GM18507 (cell line): ENCODE results near the gene CCM2L.
"Not testable (repeated sequence)": the region's sequence is repeated elsewhere in the genome, so short reads cannot be mapped to it uniquely, and the experiment has no call there.

Experiments
- DNase-seq: peaks from one replicate; pipeline ENCODE4 v3.0.0; 2011; ENCODE audit warnings: low read depth; ENCODE audit not compliant: insufficient read length; ENCODE audit errors: extremely low spot score
- FAIRE-seq: peaks from 2 replicates; lab custom pipeline; 2011; peaks lifted over from hg19 to GRCh38; lab: Jason Lieb, UNC

Gene CCM2L

DNA sequence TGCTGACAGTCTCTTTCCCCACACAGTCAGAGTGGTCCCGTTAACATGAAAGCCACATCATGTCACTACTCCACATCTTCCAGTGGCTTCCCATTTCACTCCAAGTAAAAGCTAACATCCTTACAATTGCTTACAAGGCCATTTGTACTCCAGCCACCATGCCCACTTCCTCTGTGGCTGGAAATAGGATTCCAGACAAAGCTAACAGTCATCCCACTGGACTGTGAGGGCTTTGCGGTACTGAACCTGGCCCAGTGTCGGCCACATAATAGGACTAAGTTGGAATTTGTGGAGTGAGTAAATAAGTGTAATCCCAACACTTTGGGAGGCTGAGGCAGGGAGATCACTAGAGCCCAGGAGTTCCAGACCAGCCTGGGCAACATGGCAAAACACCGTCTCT lies 10.9 kb downstream of the CCM2L start:
- FAIRE-seq (no peak), DNase-seq (no peak)

DNA sequence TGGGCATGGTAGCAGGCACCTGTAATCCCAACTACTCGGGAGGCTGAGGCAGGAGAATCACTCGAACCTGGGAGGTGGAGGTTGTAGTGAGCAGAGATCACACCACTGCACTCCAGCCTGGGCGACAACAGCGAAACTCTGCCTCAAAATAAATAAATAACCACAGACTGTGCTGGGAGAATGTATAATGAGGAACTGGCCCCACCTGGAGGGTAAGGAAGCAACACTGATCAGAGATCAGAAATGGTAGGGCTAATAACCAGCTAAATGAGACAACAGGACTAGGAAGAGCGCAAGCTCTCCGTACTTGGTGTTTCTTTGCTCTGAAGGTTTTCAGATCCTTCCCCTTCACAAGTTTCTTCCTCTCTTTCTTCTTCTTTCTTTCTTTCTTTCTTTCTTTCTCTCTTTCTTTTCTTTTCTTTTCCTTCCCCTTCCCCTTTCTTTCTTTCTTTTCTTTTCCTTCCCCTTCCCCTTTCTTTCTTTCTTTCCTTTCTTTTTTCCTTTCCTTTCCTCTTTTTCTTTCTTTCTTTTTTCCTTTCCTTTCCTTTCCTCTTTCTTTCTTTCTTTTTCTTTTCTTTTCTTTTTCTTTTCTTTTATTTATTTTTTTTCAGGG lies 14.6 kb downstream of the CCM2L start:
- FAIRE-seq: no peak

DNA sequence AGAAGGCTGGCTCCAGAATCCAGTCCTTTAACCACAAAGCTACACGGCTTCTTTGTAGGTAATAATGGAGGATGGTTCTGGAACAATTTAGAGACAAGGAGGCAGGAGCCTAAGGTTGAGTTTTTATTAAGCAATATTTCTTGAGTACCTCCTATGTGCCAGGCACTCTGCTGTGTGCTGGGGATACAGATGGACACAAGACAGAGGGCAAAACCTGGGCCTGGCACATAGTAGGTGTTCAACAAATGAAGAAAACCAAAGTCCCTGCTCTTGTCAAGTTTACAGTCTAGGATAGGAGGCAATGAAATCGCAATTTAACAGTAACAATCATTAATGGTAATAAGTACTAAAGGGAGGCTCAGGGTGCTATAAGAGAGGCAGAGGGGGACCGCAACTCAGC lies 17.4 kb downstream of the CCM2L start:
- DNase-seq (no peak), FAIRE-seq (no peak)

More for the DNA sequence above, 14.6 kb downstream of the CCM2L start:
- no peak for DNase-seq

DNA sequence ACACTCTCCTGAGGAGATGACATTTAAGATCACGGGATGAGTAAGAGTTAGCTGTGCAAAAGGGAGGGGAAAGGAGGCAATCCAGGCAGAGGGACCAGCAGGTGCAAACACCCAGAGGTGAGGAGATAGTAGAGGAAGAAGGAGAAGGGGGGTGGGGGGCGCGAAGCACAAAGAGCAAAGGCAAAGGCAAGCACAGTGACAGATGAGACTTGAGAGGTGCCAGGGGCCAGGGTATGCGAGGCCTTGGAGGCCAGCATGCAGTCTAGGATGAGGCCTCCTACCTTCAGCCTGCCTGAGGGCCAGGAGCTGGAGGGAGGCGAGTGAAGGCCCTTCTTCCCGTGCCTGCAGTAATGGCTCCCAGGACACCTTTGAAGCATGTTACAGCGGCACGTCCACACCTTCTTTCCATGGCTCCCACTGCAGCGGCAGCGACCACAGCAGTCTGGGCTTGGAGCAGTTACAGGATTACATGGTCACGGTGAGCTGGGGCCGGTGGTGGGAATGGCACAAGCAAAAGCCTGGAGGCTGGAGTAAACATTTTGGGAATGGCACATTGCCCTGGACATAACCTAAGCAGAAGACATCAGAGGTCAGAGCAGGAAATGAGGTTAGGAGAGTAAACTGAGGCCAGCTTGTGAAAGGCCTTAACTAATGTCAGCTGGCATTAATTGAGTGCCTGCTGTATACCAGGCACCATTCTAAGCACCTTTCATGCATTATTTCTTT lies 18.6 kb downstream of the CCM2L start:
- DNase-seq: no peak

DNA sequence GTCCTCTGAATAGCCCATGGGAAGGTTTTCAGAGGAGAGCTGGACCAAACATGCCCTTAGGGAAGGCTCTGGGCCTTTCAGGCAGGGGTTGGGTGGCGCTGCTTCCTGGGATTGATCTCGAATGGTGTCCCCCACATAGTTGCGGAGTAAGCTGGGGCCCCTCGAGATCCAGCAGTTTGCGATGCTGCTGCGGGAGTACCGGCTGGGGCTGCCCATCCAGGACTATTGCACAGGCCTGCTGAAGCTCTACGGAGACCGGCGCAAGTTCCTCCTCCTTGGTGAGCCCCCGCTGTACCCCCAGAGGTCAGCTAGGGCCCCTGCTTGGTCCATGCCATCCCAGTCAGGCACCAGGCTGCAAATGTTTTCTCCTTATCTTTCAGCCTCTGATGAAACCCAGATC lies 19.3 kb downstream of the CCM2L start:
- FAIRE-seq: no peak
- DNase-seq: no peak

More for the DNA sequence above, 18.6 kb downstream of the CCM2L start:
- no peak for FAIRE-seq

DNA sequence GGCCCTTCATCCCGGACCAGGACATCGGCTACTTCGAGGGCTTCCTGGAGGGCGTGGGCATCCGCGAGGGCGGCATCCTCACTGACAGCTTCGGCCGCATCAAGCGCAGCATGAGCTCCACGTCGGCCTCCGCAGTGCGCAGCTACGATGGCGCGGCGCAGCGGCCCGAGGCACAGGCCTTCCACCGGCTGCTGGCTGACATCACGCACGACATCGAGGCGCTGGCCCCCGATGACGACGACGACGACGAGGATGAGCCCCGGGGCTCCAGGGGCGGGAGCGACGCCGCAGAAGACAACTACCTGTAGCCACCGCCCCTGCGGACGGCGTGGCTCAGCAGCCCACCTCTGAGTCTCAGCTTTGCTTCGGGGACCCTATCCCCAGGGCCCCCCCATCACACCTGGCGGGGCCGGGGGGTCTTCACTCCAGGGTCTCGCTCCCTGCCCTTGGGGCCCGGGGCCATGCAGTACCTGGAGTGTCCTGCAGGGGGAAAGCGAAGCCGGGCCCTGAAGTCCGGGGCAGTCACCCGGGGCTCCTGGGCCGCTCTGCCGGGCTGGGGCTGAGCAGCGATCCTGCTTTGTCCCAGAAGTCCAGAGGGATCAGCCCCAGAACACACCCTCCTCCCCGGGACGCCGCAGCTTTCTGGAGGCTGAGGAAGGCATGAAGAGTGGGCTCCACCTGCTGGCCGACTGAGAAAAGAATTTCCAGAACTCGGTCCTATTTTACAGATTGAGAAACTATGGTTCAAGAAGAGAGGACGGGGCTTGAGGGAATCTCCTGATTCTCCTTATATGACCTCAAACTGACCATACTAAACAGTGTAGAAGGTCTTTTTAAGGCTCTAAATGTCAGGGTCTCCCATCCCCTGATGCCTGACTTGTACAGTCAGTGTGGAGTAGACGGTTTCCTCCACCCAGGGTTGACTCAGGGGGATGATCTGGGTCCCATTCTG lies 21.0 kb downstream of the CCM2L start:
- DNase-seq (no peak), FAIRE-seq (no peak)

DNA sequence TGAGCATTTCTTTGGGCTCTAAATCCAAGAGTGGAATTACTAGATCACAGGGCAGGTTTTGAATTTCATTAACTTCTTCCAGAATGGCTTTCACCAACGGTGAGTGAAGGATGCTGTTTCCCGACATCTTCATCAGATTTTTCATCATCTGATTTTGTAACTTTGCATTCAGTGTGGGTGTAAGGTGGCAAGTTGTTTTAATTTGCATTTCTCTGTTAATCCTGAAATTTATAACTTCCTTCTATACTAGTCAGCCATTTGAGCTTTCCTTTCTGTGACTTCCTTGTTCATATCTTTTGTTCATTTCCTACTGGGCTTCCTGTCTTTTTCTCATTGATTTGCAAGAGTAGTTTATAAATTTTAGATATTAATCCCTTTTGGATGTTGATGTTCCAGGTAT lies 23.1 kb downstream of the CCM2L start:
- FAIRE-seq (no peak), DNase-seq (no peak)

DNA sequence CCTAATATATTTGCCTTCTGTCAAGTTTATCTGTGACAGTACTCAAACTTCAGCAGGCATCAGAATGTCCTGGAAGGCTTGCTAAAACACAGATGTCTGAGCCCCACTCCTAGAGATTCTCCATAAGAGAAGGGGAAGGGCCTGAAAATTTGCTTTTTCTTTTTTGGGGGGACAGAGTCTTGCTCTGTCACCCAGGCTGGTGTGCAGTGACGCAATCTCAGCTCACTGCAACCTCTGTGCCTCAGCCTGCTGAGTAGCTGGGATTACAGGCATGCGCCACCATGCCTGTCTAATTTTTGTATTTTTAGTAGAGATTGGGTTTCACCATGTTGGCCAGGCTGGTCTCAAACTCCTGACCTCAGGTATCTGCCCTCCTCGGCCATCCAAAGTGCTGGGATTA lies 23.5 kb downstream of the CCM2L start:
- not testable (repeated sequence) for DNase-seq, FAIRE-seq

DNA sequence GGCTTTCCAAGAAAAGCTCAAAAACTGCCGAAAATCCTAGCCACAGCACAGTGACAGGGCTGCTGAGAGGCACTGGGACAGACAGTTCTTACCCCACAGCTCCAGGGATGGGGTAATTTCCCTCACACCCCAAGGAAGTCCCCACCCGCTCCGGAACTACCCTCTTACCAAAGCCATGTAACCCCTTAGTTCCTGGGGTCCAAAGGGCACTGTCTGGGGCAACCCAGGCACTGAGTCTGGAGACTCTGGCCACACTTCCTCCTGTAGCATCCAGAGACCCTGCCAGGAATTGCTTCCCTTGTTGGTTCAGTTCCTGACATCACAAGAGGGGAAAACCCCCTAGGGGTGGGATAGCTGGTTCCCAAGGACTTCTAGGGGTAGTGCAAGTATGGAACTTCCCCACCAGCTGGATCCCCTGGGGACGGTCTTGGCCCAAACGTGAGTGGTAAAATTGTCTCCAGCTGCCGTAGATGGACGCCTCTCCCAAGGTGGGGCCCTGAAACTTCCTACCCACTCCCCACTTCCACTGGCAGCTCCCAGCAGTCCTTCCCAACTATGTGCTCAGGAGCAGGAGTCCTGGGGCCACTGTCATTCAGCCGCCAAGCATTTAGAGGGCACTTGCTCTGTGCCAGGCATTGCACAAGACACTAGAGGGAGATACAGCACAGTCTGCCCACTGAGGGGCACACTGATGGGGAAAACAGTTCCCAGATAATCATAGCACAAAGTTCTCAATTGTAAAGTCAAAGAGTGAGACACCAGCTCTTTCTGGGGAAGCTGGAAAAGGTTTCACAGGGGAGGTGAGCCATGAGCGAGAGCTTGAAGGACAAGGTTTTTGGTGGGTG lies 24.6 kb downstream of the CCM2L start:
- DNase-seq (no peak), FAIRE-seq (no peak)

DNA sequence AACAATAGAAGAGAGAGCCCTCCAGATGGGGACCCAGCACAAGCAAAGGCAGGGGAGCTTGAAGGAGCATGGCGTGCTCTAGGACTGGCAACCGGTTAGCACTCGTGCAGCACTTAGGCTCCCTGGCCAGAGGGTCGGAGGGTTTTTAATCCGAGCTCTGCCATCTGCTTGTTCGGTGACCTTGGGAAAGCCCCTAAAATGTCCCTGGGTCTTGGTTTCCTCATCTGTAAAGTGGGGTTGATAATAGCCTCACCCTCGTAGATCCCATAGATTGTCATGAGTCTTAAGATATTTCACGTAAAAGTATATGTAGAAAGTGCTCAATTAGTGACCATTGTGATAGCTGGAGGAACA lies 25.2 kb downstream of the CCM2L start:
- FAIRE-seq (no peak), DNase-seq (no peak)

DNA sequence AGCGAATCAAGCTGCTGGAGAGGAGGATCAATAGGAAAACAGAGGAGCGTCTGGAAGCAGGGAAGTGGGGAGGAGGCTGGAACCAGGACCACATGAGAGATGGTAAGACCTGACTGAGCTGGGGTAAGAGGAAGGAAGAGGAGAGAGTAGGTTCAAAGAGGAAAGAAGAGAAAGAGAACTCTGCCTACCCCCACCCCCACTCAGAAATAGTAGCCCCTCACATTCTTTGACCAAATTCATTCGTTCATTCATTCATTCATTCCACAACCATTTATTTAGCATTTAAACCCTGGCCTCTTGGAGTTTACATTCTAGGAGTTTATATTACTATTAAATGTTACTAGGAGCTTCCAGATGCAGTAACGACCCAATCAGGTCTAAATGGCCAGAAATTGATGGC lies 26.0 kb downstream of the CCM2L start:
- no peak for FAIRE-seq
- DNase-seq: no peak

DNA sequence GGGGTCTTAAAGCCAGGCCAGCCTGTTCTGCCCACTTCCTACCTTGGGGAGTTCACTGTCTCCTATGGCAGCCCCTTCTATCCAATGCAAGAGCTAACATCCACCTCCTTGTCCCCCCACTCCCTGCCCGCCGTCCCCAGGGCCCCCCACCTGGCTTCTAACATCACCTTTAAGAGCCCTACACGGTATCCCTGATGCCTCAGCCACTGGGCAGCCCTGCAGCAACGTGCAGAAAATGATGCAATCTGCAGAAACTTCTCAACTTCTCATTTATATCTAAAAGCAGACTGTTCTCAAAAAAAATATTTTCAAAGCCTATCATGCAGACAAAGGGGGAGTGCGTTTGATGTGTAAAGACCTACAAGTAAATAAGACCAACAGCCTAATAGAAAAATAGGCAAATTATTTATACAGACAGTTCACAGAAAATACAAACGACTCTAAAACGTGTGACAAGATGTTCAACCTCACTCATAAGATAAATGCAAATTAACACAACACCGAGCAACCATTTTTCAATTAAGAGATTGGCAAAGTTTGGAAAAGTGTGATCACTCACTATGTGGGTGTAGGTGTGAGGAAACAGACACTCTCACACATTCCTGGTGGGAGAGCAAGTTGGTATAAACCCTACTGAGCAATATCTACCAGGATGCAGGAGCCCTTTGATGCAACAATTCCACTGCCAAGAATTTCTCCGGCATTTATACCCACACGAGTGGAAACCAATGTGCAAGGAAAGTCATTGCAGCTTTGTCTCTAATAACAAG lies 26.7 kb downstream of the CCM2L start:
- FAIRE-seq (no peak), DNase-seq (no peak)

DNA sequence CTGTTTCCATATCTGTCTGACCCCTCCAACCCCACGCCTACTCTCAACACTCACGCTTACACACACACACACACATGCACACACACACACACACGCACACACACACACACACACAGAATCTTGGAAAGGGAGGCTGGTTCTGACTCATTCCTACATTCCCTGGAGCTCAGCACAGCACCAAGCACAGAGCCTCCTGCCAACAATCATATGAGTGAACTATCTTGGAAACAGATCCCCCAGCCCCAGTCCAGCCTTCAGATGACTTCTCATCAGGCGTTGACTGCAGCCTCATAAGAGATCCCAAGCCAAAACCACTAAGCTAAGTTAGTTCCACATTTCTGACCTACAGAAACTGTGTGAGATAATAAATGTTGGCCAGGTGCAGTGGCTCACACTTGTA lies 27.7 kb downstream of the CCM2L start:
- DNase-seq (no peak), FAIRE-seq (no peak)

DNA sequence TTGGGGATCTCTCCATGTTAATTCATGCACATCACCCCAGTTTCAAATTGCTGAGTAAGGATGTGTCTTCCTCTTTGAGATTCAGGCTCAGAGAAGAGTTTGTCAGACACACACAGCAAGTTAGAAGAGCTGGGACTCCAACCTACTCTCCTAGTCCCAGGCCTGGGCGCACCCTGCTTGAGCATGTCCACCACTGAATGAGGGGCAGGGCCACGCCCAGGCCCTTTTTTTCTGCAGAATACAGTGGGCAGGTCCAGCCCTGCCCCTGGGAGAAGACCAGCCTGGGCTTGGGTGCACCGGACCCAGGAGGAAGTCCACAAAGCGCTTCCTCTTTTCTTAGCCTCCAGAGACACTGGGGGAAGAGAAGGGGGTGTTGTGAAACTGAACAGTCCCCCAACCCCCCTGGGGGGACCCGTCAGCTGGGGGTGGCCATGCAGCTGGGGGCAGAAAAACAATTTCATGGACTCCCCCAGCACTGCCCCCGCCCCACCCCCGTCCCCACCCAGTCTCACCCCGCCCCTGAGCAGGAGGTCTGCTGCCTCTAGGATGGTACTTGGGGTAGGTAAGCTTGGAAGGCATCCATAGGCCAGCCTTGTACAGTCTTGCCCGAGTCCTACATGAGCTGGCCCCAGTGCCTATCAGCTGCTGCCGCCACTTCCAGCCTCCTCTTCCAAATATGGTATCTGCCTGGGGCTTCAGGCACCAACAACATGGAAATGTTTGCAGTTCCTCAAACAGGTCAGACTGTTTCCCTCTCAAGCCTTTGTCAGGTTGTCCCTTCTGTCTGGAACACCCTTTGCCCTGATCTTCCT lies 30.1 kb downstream of the CCM2L start:
- no peak for DNase-seq
- FAIRE-seq: peak; percentile 68

DNA sequence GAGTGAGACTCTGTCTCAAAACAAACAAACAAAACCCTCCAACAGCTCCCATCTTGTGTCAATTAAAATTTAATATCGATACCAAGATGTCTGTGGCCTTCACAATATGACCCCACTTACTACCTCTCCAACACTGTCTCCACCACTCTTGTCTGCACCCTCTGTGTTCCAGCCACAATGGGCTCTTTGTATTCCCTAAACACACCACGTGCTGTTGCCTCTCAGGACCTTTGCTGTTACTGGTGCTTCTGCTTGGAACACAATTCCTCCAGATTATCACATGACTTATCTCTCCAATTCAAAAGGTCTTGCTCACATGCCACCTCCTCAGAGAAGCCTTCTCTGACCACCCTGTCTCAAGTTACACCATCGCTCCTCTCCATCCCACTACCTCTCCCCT lies 35.8 kb downstream of the CCM2L start:
- no peak for DNase-seq

DNA sequence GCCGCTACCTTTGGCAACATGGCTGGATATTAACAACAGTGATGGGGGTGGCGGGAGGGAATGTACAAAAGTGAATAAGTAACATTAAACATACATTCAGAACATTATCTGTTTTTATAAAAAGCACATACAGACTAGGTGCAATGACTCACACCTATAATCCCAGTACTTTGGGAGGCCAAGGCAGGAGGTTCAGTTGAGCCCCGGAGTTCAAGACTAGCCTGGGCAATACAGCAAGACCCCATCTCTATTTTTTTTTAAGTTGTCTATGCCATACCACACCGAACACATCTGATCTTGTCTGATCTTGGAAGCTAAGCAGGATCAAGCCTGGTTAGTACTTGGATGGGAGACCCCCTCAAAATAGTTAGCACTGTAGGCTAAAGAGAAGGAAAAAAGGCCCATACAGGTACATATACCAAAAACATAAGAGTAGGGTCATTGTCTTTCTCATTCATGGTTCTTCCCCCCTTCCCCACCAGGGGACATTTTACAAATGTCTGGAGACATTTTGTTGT lies 40.1 kb downstream of the CCM2L start:
- no peak for DNase-seq
- no peak for FAIRE-seq

More for the DNA sequence above, 35.8 kb downstream of the CCM2L start:
- FAIRE-seq: no peak

DNA sequence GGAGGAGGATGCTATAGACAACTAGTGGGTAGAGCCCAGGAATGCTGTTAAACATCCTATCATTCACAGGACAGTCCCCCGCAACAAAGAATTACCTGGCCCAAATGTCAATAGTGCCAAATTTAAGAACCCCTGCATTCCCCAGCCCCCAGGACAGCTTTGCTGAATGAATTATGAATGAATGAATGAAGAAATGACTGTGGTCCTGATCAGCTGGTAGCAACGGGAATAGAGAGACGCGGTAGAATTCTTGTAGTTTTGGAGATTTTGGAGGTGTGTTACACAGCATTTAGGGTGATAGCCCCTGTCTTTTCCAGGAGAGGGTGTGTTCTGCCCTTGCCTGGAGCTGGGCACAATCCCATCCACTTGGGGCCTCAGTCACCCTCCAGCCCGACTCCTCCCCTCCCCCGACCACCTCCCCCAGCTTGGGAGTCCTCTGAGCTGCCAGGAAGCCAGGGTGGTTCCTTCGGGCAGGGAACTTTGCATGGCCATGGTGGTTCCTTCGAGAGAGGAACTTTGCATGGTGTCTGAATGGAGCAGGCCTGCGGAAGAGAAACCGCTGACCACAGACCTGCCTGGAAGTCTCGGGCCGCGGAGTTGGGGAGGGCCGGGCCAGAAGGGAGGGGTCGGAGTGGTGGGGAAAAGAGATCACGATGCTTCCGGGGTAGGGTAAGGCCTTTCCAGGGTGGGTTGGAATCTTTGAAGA lies 40.8 kb downstream of the CCM2L start:
- FAIRE-seq (no peak), DNase-seq (no peak)
